Omental fat pad (tissue), 4 donors: ENCODE results near the gene OR5J2. TPM values are rescaled to one million over a fixed set of nuclear protein-coding genes. Genes with fewer than 3 reads are reported as not detected.

Experiments used
- total RNA-seq, 4 donors: library from RNA; depleted of rRNA; stranded (reverse); fragments of >200 nt; gene quantifications; one replicate each; pipeline ENCODE4 v1.1.0, GENCODE V29; 2016

OR5J2 gene
- total RNA-seq, 4 donors from 2014 or later, result not detected

Other genes with a start within 250 kb of the OR5J2 start
- not detected for gene OR5I1, start 240.2 kb upstream of the OR5J2 start, total RNA-seq
- gene OR10AG1, start 206.7 kb upstream of the OR5J2 start, total RNA-seq, result not detected
- not detected for gene OR5F1, start 182.0 kb upstream of the OR5J2 start, total RNA-seq
- not detected for gene OR5AS1, start 149.0 kb upstream of the OR5J2 start, total RNA-seq
- not detected for gene OR8I2, start 83.3 kb upstream of the OR5J2 start, total RNA-seq
- gene OR8H2, start 72.9 kb upstream of the OR5J2 start, total RNA-seq, result not detected
- gene OR8H3, start 54.2 kb upstream of the OR5J2 start, total RNA-seq, result not detected
- not detected for gene OR8J3, start 36.4 kb upstream of the OR5J2 start, total RNA-seq
- gene OR8K5, start 16.3 kb upstream of the OR5J2 start, total RNA-seq, result not detected
- not detected for gene OR5T2, start 57.6 kb downstream of the OR5J2 start, total RNA-seq
- gene OR5T3, start 75.6 kb downstream of the OR5J2 start, total RNA-seq, result not detected
- gene OR5T1, start 97.5 kb downstream of the OR5J2 start, total RNA-seq, result not detected
- gene OR8H1, start 115.6 kb downstream of the OR5J2 start, total RNA-seq, result not detected
- not detected for gene OR8K3, start 138.5 kb downstream of the OR5J2 start, total RNA-seq
- gene OR8K1, start 169.4 kb downstream of the OR5J2 start, total RNA-seq, result not detected
- not detected for gene OR8J1, start 177.7 kb downstream of the OR5J2 start, total RNA-seq
- not detected for gene OR8U1, start 199.0 kb downstream of the OR5J2 start, total RNA-seq
- gene OR5AL1, start 236.1 kb downstream of the OR5J2 start, total RNA-seq, result not detected